Aorta (tissue), 5 donors: ENCODE measurements around the gene DCK. TPM values are rescaled to one million over a fixed set of nuclear protein-coding genes. Genes with fewer than 3 reads are reported as not detected.
"Not testable (repeated sequence)": the region's sequence is repeated elsewhere in the genome, so short reads cannot be mapped to it uniquely, and the experiment has no call there.

ENCODE experiments used
- ATAC-seq: fragments of 200-7000 bp; cut with Tn5 transposase; one replicate; pipeline ENCODE4 v1.9.1; 2022; ENCODE audit warnings: moderate library complexity; ENCODE audit not compliant: low FRiP score
- DNase-seq, 2 donors: peaks; one replicate each; pipeline ENCODE4 v3.0.0-alpha.2; 2020
- H3K27ac ChIP-seq, 2 donors: one replicate each; pipeline ENCODE4 v1.5.1; 2013; ENCODE audit warnings: low read length in 2 of 2, mild to moderate bottlenecking in 2 of 2, moderate library complexity in 2 of 2, control low read depth in 1 of 2, inconsistent platforms in 1 of 2, low read depth in 1 of 2
- H3K27me3 ChIP-seq, 2 donors: one replicate each; pipeline ENCODE4 v1.6.1; 2013; ENCODE audit warnings: control low read depth in 1 of 2, low read length in 1 of 2, mild to moderate bottlenecking in 1 of 2, moderate library complexity in 1 of 2; ENCODE audit not compliant: insufficient read depth in 2 of 2, control insufficient read depth in 1 of 2
- H3K36me3 ChIP-seq, 2 donors: one replicate each; pipeline ENCODE4 v1.6.1; 2013; ENCODE audit warnings: control low read depth in 1 of 2, low read length in 1 of 2, mild to moderate bottlenecking in 1 of 2; ENCODE audit not compliant: insufficient read depth in 2 of 2, control insufficient read depth in 1 of 2
- H3K4me1 ChIP-seq, 2 donors: one replicate each; pipeline ENCODE4 v1.6.1; 2013; ENCODE audit warnings: low read length in 2 of 2, control low read depth in 1 of 2, mild to moderate bottlenecking in 1 of 2, moderate library complexity in 1 of 2; ENCODE audit not compliant: insufficient read depth in 2 of 2, control insufficient read depth in 1 of 2
- H3K4me3 ChIP-seq, 2 donors: one replicate each; pipeline ENCODE4 v1.5.1; 2013; ENCODE audit warnings: low read length in 2 of 2, control low read depth in 1 of 2, mild to moderate bottlenecking in 1 of 2
- H3K9me3 ChIP-seq: one replicate; pipeline ENCODE4 v1.6.1; 2013; ENCODE audit warnings: mild to moderate bottlenecking, low read length; ENCODE audit not compliant: control insufficient read depth
- WGBS, 2 donors: extraction: QIAGEN DNeasy Blood & Tissue Kit; methylation state at CpG; one replicate each; pipeline ENCODE4 v1.1.7; 2013; 5-methylcytosine and 5-hydroxymethylcytosine counted together
- intact Hi-C, 2 donors: fragments of 100-400 bp; cut with DNase I; formaldehyde crosslinking; loops; one replicate each; pipeline versions ENCODE4 v1.14.2 to v1.15.0; 2022
- polyA plus RNA-seq, 2 donors: library from polyadenylated mRNA; stranded (reverse); fragments of 200-250 nt; gene quantifications; one replicate each; pipeline ENCODE4 v1.2.3, GENCODE V29; 2013
- total RNA-seq, 2 donors: library from RNA; stranded (reverse); fragmentation: NEBNext Ultra II Directional; extraction: Animal tissue kit (Norgen Biotek cat#: 25700); gene quantifications; one replicate each; pipeline ENCODE4 v1.2.1, GENCODE V29; 2021
- donor health status: healthy with polysubstance abuse.
- donor health status: Bipolar disorder and iron deficiency.
- donor health status: DM: no; HTN: no; CAD: no.
- donor health status: DM: no; HTN: no; CAD: no.
- donor health status: DM: yes; HTN: yes; CAD: no.

The DCK gene
- total and polyA plus RNA-seq, 4 donors = 7.5 to 21.0 (median 10.9) TPM

GRCh38 chr4:71027611-71028010 lies 34.2 kb downstream of the DCK start:
- ATAC-seq = no peak
- Histone ChIP-seq H3K4me3 (no peak overlapping the region), H3K27me3 (no peaks in the 10 kb centered on the region), H3K9me3 (no peaks in the 10 kb centered on the region), H3K4me1 (no peaks in the 10 kb centered on the region), H3K36me3 (no peaks in the 10 kb centered on the region), H3K27ac (no peak overlapping the region)
- DNase-seq = no peak
- 100% methylated on average over 1 of the region's 1 CpG for WGBS, 2 donors
- intact Hi-C loops = no loop called here

DNA sequence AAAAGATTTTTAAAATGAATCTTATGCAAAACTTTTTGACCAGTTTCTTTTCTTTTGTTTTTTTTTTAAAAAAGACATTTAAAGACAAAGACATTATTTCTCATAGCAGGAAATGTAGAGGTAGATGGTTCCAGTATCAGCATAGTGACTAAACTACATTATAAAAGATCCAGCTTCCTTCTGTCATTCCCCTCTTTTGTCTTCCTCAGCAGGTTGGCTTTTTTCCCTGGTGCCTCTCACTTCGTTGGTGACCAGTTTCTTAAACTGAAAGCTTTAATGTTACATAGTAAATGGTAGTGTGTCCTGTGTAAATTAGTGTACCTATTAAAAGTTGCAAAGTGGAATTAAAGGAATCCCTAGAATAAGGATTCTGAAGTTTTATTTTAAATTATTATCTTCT lies 36.1 kb downstream of the DCK start:
- Histone ChIP-seq H3K36me3 (no peaks in the 10 kb centered on the region), H3K27me3 (no peaks in the 10 kb centered on the region), H3K4me1 (no peaks in the 10 kb centered on the region), H3K27ac (no peak overlapping the region), H3K4me3 (no peak overlapping the region), H3K9me3 (no peaks in the 10 kb centered on the region)
- WGBS, 2 donors = 63 to 66% methylated on average over 1 of the region's 1 CpG
- ATAC-seq (no peak), DNase-seq (no peak)
- intact Hi-C loops = no loop called here

- H3K27me3 ChIP-seq, H3K4me1 ChIP-seq, H3K9me3 ChIP-seq, H3K36me3 ChIP-seq, DNase-seq, ATAC-seq, H3K4me3 ChIP-seq, H3K27ac ChIP-seq, intact Hi-C loops: not testable (repeated sequence)
- WGBS, 2 donors = 86 to 87% methylated on average over 10 of the region's 10 CpGs
Measured at GRCh38 chr4:71032106-71032505, 38.7 kb downstream of the DCK start.

GRCh38 chr4:71045256-71045655 lies 51.8 kb downstream of the DCK start:
- WGBS, 2 donors = 85 to 90% methylated on average over 4 of the region's 4 CpGs
- ATAC-seq = no peak
- Histone ChIP-seq H3K4me3 (no peak overlapping the region), H3K36me3 (no peaks in the 10 kb centered on the region), H3K27me3 (no peaks in the 10 kb centered on the region), H3K4me1 (no peaks in the 10 kb centered on the region), H3K27ac (no peak overlapping the region), H3K9me3 (no peaks in the 10 kb centered on the region)
- intact Hi-C loops = no loop called here
- DNase-seq = no peak

- intact Hi-C loops = no loop called here
- no peaks in the 10 kb centered on the region for H3K4me1 ChIP-seq
- no peaks in the 10 kb centered on the region for H3K9me3 ChIP-seq
- no peaks in the 10 kb centered on the region for H3K36me3 ChIP-seq
- no peak overlapping the region for H3K27ac ChIP-seq
- H3K4me3 ChIP-seq = no peak overlapping the region
- DNase-seq = no peak
- ATAC-seq = no peak
- WGBS, 2 donors = 86 to 87% methylated on average over 5 of the region's 5 CpGs
- H3K27me3 ChIP-seq = no peaks in the 10 kb centered on the region
Measured at GRCh38 chr4:71049395-71049794, 55.9 kb downstream of the DCK start.

GRCh38 chr4:71050809-71051208 lies 57.4 kb downstream of the DCK start:
- Histone ChIP-seq H3K9me3 (no peaks in the 10 kb centered on the region), H3K36me3 (no peaks in the 10 kb centered on the region), H3K27me3 (no peaks in the 10 kb centered on the region), H3K4me3 (no peak overlapping the region), H3K27ac (no peak overlapping the region), H3K4me1 (no peaks in the 10 kb centered on the region)
- WGBS, 2 donors = 77 to 89% methylated on average over 1 of the region's 1 CpG
- no peak for ATAC-seq
- intact Hi-C loops = no loop called here
- DNase-seq = no peak

DNA sequence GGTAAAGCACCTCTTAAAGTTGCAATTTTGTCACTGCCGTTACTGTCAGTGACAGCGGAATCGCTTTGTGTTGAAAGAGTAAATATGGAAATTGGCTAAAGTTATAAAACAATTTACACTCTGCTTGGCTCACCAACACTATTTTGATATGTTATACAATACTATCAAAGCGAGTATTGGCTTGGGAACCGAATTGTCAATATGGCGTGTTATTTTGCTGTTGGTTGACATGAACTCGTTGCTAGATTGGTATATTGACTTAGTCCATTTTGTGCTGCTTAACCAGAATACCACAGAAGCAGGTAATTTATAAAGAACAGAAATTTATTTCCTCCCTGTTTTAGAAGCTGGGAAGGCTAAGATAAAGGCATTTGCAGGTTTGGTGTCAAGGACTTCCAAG lies 58.6 kb downstream of the DCK start:
- no peak for DNase-seq
- no peak for ATAC-seq
- WGBS, 2 donors = 86% methylated on average over 7 of the region's 7 CpGs
- Histone ChIP-seq H3K9me3 (no peaks in the 10 kb centered on the region), H3K36me3 (no peaks in the 10 kb centered on the region), H3K4me3 (no peak overlapping the region), H3K27ac (no peak overlapping the region), H3K4me1 (no peaks in the 10 kb centered on the region), H3K27me3 (no peaks in the 10 kb centered on the region)
- intact Hi-C loops = no loop called here

GRCh38 chr4:71052716-71053115 lies 59.3 kb downstream of the DCK start:
- no peak overlapping the region for H3K4me3 ChIP-seq
- DNase-seq (no peak), ATAC-seq (no peak)
- no peaks in the 10 kb centered on the region for H3K36me3 ChIP-seq
- intact Hi-C loops = no loop called here
- H3K4me1 ChIP-seq = no peaks in the 10 kb centered on the region
- WGBS, 2 donors = 57 to 59% methylated on average over 2 of the region's 2 CpGs
- H3K27me3 ChIP-seq = no peaks in the 10 kb centered on the region
- H3K9me3 ChIP-seq = no peaks in the 10 kb centered on the region
- no peak overlapping the region for H3K27ac ChIP-seq

DNA sequence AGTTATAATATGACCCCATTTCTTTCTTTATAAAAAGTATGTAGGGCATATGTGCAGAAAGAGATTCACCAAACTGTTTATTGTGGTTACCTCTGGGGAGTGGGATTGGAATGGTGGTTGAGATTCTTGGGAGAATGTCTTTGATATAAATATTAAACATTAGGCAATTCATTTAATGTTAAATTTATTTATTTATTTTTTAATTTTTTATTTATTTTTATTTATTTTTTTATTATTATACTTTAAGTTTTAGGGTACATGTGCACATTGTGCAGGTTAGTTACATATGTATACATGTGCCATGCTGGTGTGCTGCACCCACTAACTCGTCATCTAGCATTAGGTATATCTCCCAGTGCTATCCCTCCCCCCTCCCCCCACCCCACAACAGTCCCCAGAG lies 60.2 kb downstream of the DCK start:
- H3K4me1 ChIP-seq, intact Hi-C loops, ATAC-seq, H3K9me3 ChIP-seq, H3K36me3 ChIP-seq, H3K27me3 ChIP-seq, H3K27ac ChIP-seq, H3K4me3 ChIP-seq, DNase-seq: not testable (repeated sequence)
- WGBS, 2 donors = no CpG with 5 or more reads among the region's 1 CpG
